HEK293 (cell line): ENCODE measurements around the gene MAML3.

ENCODE experiments used
- GLIS2 ChIP-seq: fragments of 450-650 bp; formaldehyde crosslinking; IDR thresholded peaks from 2 replicates; pipeline ENCODE4 v1.5.1; 2016; ENCODE audit warnings: missing biosample characterization, missing genetic modification characterization
- MYNN ChIP-seq: fragments of 450-650 bp; formaldehyde crosslinking; IDR thresholded peaks from 2 replicates; pipeline ENCODE4 v1.5.1; 2016; ENCODE audit warnings: missing biosample characterization, missing genetic modification characterization, borderline replicate concordance
- SP2 ChIP-seq: fragments of 450-650 bp; formaldehyde crosslinking; IDR thresholded peaks from 2 replicates; pipeline ENCODE4 v1.5.1; 2016; ENCODE audit warnings: missing biosample characterization, missing genetic modification characterization
- ZNF223 ChIP-seq: fragments of 450-650 bp; formaldehyde crosslinking; IDR thresholded peaks from 2 replicates; pipeline ENCODE4 v1.5.1; 2016; ENCODE audit warnings: missing biosample characterization, missing genetic modification characterization
- ZNF621 ChIP-seq: fragments of 450-650 bp; formaldehyde crosslinking; IDR thresholded peaks from 2 replicates; pipeline ENCODE4 v1.5.1; 2017; ENCODE audit warnings: missing biosample characterization, missing genetic modification characterization
- TF ChIP-seq, protein P1 (sequence below): fragments of 450-650 bp; formaldehyde crosslinking; IDR thresholded peaks from 2 replicates; pipeline ENCODE4 v1.5.1; 2016; ENCODE audit warnings: missing biosample characterization, missing genetic modification characterization
- TF ChIP-seq, protein P2 (sequence below): fragments of 450-650 bp; formaldehyde crosslinking; IDR thresholded peaks from 2 replicates; pipeline ENCODE4 v1.5.1; 2016; ENCODE audit warnings: missing biosample characterization, missing genetic modification characterization

- TF ChIP-seq MYNN (tag by site-specific recombination) (no peak), ZNF621 (tag by site-specific recombination) (no peak), ZNF223 (no peak), SP2 (tag by site-specific recombination) (no peak), GLIS2 (tag by site-specific recombination) (no peak)
- TF ChIP-seq, protein P1, sequence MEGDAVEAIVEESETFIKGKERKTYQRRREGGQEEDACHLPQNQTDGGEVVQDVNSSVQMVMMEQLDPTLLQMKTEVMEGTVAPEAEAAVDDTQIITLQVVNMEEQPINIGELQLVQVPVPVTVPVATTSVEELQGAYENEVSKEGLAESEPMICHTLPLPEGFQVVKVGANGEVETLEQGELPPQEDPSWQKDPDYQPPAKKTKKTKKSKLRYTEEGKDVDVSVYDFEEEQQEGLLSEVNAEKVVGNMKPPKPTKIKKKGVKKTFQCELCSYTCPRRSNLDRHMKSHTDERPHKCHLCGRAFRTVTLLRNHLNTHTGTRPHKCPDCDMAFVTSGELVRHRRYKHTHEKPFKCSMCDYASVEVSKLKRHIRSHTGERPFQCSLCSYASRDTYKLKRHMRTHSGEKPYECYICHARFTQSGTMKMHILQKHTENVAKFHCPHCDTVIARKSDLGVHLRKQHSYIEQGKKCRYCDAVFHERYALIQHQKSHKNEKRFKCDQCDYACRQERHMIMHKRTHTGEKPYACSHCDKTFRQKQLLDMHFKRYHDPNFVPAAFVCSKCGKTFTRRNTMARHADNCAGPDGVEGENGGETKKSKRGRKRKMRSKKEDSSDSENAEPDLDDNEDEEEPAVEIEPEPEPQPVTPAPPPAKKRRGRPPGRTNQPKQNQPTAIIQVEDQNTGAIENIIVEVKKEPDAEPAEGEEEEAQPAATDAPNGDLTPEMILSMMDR (tag by site-specific recombination): no peak
- TF ChIP-seq, protein P2, sequence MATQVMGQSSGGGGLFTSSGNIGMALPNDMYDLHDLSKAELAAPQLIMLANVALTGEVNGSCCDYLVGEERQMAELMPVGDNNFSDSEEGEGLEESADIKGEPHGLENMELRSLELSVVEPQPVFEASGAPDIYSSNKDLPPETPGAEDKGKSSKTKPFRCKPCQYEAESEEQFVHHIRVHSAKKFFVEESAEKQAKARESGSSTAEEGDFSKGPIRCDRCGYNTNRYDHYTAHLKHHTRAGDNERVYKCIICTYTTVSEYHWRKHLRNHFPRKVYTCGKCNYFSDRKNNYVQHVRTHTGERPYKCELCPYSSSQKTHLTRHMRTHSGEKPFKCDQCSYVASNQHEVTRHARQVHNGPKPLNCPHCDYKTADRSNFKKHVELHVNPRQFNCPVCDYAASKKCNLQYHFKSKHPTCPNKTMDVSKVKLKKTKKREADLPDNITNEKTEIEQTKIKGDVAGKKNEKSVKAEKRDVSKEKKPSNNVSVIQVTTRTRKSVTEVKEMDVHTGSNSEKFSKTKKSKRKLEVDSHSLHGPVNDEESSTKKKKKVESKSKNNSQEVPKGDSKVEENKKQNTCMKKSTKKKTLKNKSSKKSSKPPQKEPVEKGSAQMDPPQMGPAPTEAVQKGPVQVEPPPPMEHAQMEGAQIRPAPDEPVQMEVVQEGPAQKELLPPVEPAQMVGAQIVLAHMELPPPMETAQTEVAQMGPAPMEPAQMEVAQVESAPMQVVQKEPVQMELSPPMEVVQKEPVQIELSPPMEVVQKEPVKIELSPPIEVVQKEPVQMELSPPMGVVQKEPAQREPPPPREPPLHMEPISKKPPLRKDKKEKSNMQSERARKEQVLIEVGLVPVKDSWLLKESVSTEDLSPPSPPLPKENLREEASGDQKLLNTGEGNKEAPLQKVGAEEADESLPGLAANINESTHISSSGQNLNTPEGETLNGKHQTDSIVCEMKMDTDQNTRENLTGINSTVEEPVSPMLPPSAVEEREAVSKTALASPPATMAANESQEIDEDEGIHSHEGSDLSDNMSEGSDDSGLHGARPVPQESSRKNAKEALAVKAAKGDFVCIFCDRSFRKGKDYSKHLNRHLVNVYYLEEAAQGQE (tag by site-specific recombination): no peak
Measured at GRCh38 chr4:139887962-139888735, 265.8 kb downstream of the MAML3 start.
